OCI-LY1 (cell line): ENCODE measurements around the gene FNTB.

Experiments
- H2AFZ ChIP-seq: fragments of 200-600 bp; sonication (generic), shearing (Covaris generic); 2 replicates; pipeline ENCODE4 v1.6.0; 2014; ENCODE audit warnings: antibody characterized with exemption, mild to moderate bottlenecking, low read length
- H3F3A ChIP-seq: fragments of 200-600 bp; sonication (generic), shearing (Covaris generic); 2 replicates; pipeline ENCODE4 v1.6.0; 2014; ENCODE audit warnings: mild to moderate bottlenecking, antibody characterized with exemption, low read length, moderate library complexity; ENCODE audit not compliant: insufficient read depth
- H3K27ac ChIP-seq: fragments of 200-600 bp; sonication (generic); 2 replicates; pipeline ENCODE4 v1.5.1; 2014; ENCODE audit warnings: low read length, mixed run types, mild to moderate bottlenecking, low read depth; ENCODE audit not compliant: poor library complexity, severe bottlenecking
- H3K27me3 ChIP-seq: fragments of 200-600 bp; sonication (generic); 2 replicates; pipeline ENCODE4 v1.6.0; 2014; ENCODE audit warnings: antibody characterized with exemption, mild to moderate bottlenecking, low read length, moderate library complexity; ENCODE audit not compliant: insufficient read depth
- H3K36me3 ChIP-seq: fragments of 200-600 bp; sonication (generic); 2 replicates; pipeline ENCODE4 v1.6.1; 2014; ENCODE audit warnings: mild to moderate bottlenecking, antibody characterized with exemption, low read length, moderate library complexity, mixed read lengths; ENCODE audit not compliant: insufficient read depth
- H3K4me1 ChIP-seq: fragments of 200-600 bp; sonication (generic); 2 replicates; pipeline ENCODE4 v1.5.1; 2014; ENCODE audit warnings: mild to moderate bottlenecking, low read length, moderate library complexity; ENCODE audit not compliant: insufficient read depth, severe bottlenecking
- H3K4me2 ChIP-seq: fragments of 200-600 bp; sonication (generic), shearing (Covaris generic); 2 replicates; pipeline ENCODE4 v1.6.1; 2014; ENCODE audit warnings: low read length
- H3K4me3 ChIP-seq: fragments of 200-600 bp; sonication (generic); 2 replicates; pipeline ENCODE4 v1.5.1; 2014; ENCODE audit warnings: low read length, low read depth, mild to moderate bottlenecking, mixed read lengths; ENCODE audit not compliant: poor library complexity, severe bottlenecking
- H3K79me2 ChIP-seq: fragments of 200-600 bp; shearing (Covaris generic); 2 replicates; pipeline ENCODE4 v1.6.1; 2016; ENCODE audit warnings: mixed run types, low read length, mixed read lengths; ENCODE audit not compliant: insufficient read depth
- H3K9ac ChIP-seq: fragments of 200-600 bp; sonication (generic), shearing (Covaris generic); 2 replicates; pipeline ENCODE4 v1.6.1; 2014; ENCODE audit warnings: mild to moderate bottlenecking, low read length, mixed read lengths
- H3K9me2 ChIP-seq: fragments of 200-600 bp; sonication (generic), shearing (Covaris generic); 2 replicates; pipeline ENCODE4 v1.6.1; 2014; ENCODE audit warnings: low read depth, mild to moderate bottlenecking, low read length, mixed read lengths
- H3K9me3 ChIP-seq: fragments of 200-600 bp; shearing (Covaris generic); 2 replicates; pipeline ENCODE4 v1.6.1; 2014; ENCODE audit warnings: low read length, mixed read lengths
- H4K20me1 ChIP-seq: fragments of 200-600 bp; sonication (generic), shearing (Covaris generic); 2 replicates; pipeline ENCODE4 v1.6.0; 2016; ENCODE audit warnings: mild to moderate bottlenecking, low read length; ENCODE audit not compliant: insufficient read depth
- CTCF ChIP-seq: fragments of 200-600 bp; sonication (generic), shearing (Covaris generic); IDR thresholded peaks from 2 replicates; pipeline ENCODE4 v1.5.1; 2017; ENCODE audit warnings: mild to moderate bottlenecking, antibody characterized with exemption, low read length, moderate library complexity, mixed read lengths
- EZH2 ChIP-seq: fragments of 200-600 bp; sonication (generic), shearing (Covaris generic); IDR thresholded peaks from 2 replicates; pipeline ENCODE4 v1.8.0; 2017; ENCODE audit warnings: borderline replicate concordance, mixed run types, mild to moderate bottlenecking, antibody characterized with exemption, low read length, moderate library complexity, mixed read lengths

FNTB gene

DNA sequence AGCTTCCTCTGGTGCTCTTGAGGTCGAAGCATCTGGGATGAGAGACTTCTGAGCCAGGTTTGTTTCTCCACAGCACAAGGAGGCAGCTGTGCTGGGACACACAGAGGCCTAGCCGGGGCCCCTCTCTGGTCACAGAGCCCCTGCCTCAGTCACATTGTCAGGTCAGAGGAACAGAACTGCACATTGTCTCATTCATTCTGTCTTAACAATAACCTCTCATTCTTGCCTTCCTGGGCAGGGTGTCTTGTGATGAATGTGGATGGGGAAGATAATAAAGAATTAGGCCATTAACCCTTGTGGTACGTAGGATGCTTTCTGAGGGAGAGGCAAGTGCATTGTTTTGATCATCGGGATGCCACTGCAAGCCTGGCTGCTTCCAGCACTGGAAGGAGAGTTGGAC, 29.8 kb downstream of the FNTB start:
- no peaks in the 10 kb centered on the region for H3K9me3 ChIP-seq

GRCh38 chr14:65019944-65020566, 33.4 kb downstream of the FNTB start:
- Histone ChIP-seq H4K20me1 (no peaks in the 10 kb centered on the region), H3K9me3 (no peaks in the 10 kb centered on the region), H3K4me1 (no peaks in the 10 kb centered on the region), H3K27ac (no peak overlapping the region), H3K4me2 (no peak overlapping the region), H2AFZ (no peak overlapping the region), H3K4me3 (no peak overlapping the region), H3K79me2 (no peaks in the 10 kb centered on the region), H3K27me3 (no peaks in the 10 kb centered on the region), H3K36me3 (peaks cover 12% of the 10 kb centered on the region; the same call in 1 of the 2 replicates), H3F3A (no peaks in the 10 kb centered on the region), H3K9me2 (no peaks in the 10 kb centered on the region), H3K9ac (no peak overlapping the region)
- peak; percentile 64 for TF ChIP-seq CTCF
- TF ChIP-seq EZH2, result no peak

More for the DNA sequence above, 29.8 kb downstream of the FNTB start:
- Histone ChIP-seq H3K4me1 (peaks cover 18% of the 10 kb centered on the region), H3F3A (no peaks in the 10 kb centered on the region), H3K9ac (no peak overlapping the region), H3K36me3 (peaks cover 13% of the 10 kb centered on the region; the same call in 1 of the 2 replicates), H3K9me2 (no peaks in the 10 kb centered on the region), H3K4me2 (no peak overlapping the region), H3K4me3 (no peak overlapping the region), H3K27ac (no peak overlapping the region), H2AFZ (no peak overlapping the region), H3K27me3 (no peaks in the 10 kb centered on the region), H3K79me2 (no peaks in the 10 kb centered on the region), H4K20me1 (no peaks in the 10 kb centered on the region)
- TF ChIP-seq CTCF, result no peak
- TF ChIP-seq EZH2, result no peak

DNA sequence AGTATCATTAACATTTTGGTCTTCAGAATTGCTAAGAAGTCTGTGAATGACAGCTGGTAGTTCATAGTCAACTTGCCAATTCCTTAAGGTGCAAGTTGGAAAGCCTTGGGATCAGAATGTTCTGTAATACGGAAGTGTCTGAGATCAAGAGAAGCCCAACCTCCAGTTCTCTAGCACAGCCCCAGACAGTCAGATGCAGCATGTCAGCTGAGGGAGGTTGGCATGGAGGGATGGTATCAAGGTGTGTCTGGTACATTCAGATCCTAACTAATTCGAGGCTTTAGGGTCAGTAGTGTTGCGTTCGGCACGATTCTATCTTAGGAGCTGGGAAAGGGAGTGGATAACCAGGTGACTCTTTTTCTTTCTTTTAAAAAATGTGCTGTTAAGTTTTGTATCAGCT, 38.3 kb downstream of the FNTB start:
- TF ChIP-seq EZH2, result no peak
- no peak for TF ChIP-seq CTCF
- Histone ChIP-seq H3K27ac (no peak overlapping the region), H3K36me3 (peaks cover 26% of the 10 kb centered on the region; the same call in 1 of the 2 replicates), H3K4me1 (no peaks in the 10 kb centered on the region), H3K4me3 (no peak overlapping the region), H3K9me2 (no peaks in the 10 kb centered on the region), H4K20me1 (no peaks in the 10 kb centered on the region), H3K9ac (no peak overlapping the region), H3K79me2 (no peaks in the 10 kb centered on the region), H3K4me2 (no peak overlapping the region), H3F3A (no peaks in the 10 kb centered on the region), H3K9me3 (no peaks in the 10 kb centered on the region), H2AFZ (no peak overlapping the region), H3K27me3 (no peaks in the 10 kb centered on the region)
